DMS 273 treated with DMSO at 0.1 percent for 48 hours (cell line): Measurements from ENCODE around the gene NPAS3.

Source experiments
- DNase-seq: peaks from one replicate; lab custom pipeline; 2025; lab: John Stamatoyannopoulos, UW

The NPAS3 gene

GRCh38 chr14:33480887-33481184 is 542.2 kb downstream of the NPAS3 start:
- DNase-seq: no peak

DNA sequence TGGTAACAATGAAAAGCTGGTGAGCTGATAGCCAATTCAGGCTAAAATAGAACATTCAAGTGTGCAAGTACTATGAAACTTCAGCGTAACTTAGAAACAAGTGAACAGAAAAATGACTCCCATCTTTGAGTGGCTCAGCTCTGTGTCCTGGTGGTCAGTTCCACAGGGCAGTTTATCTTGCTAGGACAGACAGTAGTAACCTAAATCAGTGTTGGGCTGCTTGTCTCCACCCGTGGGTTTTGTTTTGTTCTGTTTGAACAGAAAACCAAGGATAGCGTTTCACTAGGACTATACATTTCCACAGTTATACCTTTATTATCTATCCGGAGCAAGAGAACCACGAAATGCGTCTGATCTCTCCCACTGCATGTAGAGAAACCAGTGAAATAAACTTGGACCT is 544.4 kb downstream of the NPAS3 start:
- DNase-seq: no peak

- no peak for DNase-seq
Observed at GRCh38 chr14:33483541-33483940, 544.9 kb downstream of the NPAS3 start.

DNA sequence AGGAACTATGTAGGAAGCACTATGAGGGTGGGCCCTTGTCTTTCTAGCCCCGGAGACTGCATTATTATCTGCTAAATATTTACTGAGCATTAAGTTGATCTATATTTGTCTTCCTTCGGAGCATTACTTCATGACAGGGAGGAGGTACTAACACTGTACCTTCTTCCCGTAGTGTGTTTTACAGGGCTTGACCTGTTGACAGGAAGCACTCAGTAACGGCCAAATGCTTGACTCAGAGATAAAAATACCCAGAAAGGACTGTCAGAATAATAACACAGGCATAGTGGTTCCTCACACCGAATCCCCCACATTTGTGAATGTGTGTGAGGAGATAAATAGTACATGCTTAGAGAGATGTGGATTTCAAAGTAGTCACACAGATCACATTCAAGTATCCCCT is 545.6 kb downstream of the NPAS3 start:
- no peak for DNase-seq

DNA sequence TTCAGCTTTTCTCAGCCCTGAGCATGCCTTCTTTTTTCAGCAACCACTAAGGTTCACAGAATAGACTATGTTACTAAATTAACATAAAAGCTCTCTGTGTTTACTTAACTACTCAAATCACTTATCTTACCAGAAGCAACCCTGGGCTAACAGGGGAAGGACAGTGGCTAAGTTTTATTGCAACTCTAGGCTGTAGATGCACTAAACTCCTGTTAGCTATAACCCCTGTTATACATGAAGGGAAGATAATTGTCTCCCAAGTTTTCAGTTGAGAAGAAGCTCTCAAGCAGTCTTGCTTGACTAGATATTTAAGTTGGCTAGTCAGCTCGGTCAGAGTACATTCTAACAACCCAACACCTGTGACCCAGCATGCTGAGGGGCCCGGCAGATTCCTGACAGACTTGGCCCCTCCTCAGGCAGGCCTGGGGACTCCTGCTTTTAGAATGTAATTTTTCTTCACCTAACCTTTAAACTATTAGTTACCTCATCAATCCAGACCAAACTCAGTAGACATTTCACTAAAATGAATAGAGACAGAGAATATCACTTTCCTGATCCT is 547.7 kb downstream of the NPAS3 start:
- no peak for DNase-seq

DNA sequence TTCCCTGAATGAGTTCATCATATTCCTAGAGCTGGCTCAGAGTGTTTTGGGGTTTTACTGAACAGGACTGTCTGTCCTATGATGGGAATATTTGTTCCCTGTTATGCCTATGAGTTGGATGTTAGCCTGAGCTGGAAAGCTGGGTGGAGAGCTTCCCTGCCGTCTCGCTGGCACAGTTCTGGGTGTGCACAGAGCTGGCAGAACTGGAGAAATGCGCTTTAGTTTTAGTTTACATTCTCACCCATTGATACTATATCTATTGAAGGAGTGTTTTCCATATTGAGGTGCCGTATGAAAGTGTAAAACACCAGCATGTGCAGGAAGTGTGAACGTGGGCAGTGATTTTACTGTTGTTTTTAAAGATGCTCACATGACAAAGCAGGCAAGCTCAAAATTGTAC is 549.9 kb downstream of the NPAS3 start:
- DNase-seq: no peak

DNA sequence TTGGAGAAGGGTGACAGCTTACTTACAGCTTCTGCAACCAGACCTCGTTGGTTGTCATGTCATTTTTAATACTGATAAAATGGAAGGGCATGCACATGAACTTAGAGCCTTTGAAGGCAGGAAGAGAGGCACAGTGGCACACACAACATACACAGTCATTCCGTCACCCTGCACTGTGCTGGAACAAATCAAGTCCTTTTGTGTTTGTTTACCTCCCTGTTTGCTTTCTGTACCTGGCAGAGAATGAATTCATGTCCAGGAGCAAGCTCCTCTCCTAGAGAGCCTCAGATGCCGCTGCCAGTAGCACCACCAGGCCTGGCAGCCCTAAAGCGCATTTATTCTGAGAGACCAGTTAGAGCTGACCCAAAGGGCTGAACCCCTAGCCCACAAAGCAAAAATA is 551.9 kb downstream of the NPAS3 start:
- no peak for DNase-seq

GRCh38 chr14:33491112-33491511 is 552.4 kb downstream of the NPAS3 start:
- DNase-seq: no peak

- no peak for DNase-seq
Observed at GRCh38 chr14:33492491-33492890, 553.8 kb downstream of the NPAS3 start.

- no peak for DNase-seq
Observed at GRCh38 chr14:33493266-33493665, 554.6 kb downstream of the NPAS3 start.

- DNase-seq: no peak
Observed at GRCh38 chr14:33493990-33494389, 555.3 kb downstream of the NPAS3 start.

GRCh38 chr14:33499687-33500086 is 561.0 kb downstream of the NPAS3 start:
- no peak for DNase-seq

- no peak for DNase-seq
Observed at GRCh38 chr14:33504246-33505099, 565.8 kb downstream of the NPAS3 start.

DNA sequence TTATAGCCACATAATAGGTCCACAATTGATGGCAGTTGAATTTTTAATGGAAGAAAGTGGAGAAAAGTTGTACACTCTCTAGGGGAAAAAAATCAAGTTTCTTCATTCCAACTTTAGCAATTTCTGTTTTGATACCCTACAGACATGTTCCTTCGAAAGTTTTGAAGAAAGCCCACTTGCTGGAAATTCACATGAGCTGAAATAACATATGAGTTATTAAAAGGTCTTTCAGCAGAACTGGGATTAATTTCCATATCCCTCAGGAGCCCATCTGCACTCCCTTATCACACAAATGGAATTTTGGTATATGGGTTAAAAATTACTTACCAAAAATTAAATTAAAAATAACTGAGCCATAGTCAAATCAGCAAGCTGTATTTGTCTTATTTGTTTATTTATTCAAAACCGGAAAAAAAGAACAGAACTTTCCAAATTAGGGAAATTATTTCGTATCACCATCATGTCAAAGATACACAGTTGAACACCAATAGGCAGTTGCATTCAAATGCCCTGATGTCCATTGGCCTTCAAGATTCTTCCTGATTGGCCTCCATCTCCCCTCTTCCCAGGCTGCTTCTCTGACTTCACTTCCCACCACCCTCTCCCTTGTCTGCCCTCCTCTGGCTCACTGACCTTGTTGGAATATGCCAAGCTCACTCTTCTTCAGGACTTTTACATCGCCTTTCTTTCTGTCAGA is 566.7 kb downstream of the NPAS3 start:
- DNase-seq: no peak

- no peak for DNase-seq
Observed at GRCh38 chr14:33505963-33506329, 567.3 kb downstream of the NPAS3 start.

- no peak for DNase-seq
Observed at GRCh38 chr14:33508126-33509062, 569.7 kb downstream of the NPAS3 start.

DNA sequence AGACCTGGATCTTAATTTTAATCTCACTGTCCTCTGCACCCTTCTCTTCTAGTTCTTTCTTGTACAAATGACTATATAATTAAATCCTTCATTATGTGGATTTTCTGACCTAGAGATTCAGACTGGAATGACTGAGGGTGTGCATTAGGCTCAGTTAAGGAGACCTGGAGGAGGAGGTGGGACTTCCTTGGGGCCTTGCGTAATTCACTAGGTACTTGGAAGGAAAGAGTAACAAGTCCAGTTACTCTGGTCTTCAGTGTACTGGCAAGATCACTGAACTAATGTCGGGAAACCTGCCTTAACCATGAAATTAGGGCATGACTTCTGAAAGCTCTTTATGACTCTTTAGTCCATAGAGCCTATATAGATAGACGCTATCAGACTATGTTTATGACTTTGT is 570.8 kb downstream of the NPAS3 start:
- no peak for DNase-seq

DNA sequence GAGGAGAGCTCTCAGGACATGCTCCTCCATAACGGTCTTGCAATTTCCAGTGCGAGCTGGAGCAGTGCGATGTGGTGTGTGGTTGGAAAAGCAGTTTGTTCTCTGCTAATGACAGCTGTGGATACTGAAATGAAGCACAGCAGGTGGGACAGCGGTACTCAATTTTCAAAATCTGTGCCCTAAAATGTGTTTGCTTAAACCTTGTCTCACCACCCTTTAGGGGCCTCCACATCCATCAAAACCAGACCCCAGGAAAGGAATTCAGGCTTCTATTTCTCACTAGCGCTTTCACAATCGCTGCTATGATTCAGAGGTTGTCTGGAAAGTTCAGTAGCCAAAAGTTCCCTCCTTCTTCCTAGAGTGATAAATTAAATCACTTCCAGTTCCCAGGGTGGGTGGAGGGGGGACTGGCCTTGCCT is 571.4 kb downstream of the NPAS3 start:
- DNase-seq: no peak

DNA sequence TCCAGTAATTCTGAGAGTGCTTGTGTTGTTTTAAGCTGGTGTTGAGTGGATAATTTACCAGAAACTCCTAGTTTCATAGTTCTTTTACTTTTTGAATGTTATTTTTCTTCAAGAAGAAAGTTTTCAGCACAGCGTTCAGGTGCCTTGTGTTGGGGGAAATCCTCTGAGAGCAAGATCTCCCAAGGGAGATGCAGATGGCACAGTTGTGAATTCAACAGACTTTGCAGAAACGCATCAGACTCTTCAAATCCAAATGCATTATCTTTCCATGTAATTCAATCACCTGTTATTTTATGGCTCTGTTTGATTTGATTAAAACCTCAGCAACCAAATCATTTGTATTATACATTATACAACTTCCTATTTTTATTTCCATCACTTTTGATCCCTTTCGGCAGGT is 572.3 kb downstream of the NPAS3 start:
- no peak for DNase-seq

DNA sequence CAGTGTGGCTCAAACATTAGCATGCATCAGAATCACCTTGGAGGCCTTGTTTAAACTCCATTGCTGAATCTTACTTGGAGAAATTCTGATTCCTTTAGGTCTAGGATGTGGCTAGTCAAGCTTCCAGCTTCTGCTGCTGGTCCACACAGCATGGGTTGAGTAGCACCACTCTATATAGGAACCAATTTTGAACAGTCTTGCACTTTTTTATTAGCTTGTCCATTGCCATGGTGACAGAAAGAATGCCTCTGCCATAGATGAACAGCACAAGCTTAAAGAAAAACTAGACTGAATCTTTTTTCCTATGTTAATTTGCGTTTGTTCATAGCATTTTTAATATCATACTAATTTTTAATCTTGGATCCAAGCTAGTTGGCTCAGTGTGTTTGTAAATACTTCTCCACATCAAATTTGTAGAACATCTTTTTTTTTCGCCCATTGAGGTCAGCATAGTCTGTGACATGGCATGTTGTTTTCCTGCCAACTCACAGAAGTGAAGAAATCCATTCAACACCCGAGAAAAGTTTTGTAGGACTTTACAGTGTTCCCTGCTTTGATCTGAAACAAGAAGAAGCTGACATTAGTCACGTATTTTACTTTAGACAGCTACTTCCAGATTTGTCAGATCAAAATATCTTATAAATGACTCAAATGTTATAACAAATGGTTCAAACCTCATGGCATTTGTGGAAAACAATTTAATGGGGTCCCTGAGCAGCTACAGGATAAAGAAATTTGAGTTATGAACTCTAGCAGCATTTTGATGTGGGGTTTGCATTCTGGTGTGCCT is 573.4 kb downstream of the NPAS3 start:
- DNase-seq: no peak

DNA sequence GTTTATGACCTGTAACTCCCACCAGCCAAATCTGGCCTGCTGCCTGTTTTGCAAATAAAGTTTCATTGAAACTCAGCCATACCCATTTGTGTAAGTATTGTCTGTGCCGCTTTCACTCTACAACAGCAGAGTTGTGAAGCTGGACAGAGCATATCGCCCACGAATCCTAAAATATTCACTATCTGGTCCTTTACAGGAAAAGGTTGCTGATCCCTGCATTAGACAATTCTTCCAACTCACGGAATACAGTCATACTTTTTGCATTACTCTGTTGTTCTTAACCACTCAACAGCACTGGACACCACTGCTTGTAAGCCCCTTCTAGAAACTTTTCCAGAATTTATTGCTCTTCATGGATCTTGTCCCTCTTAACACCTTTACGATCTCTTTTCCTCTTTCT is 576.8 kb downstream of the NPAS3 start:
- no peak for DNase-seq

DNA sequence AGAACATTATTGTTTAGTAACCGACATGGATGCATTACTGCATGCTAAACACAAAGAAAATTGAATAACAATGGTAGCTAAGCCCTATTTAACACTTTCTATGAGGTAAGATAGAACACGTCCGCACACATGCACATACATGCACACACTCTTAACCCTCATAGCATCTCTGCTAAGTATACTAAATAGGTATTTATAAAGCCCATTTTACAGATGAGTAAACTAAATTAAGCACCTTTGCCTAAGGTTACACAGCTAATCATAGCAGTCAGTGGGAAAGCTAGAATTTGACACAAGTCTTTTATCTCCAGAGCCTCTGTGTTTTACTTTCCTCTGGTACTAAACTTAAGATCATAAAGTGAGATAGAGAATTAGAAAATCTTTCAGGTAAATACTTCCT is 577.2 kb downstream of the NPAS3 start:
- DNase-seq: no peak
